DMS53 (cell line): ENCODE results near the gene RILPL1.
"Not testable (repeated sequence)": the region's sequence is repeated elsewhere in the genome, so short reads cannot be mapped to it uniquely, and the experiment has no call there.

Source experiments
- DNase-seq: peaks from one replicate; lab custom pipeline; 2025; lab: John Stamatoyannopoulos, UW

The RILPL1 gene, protein sequence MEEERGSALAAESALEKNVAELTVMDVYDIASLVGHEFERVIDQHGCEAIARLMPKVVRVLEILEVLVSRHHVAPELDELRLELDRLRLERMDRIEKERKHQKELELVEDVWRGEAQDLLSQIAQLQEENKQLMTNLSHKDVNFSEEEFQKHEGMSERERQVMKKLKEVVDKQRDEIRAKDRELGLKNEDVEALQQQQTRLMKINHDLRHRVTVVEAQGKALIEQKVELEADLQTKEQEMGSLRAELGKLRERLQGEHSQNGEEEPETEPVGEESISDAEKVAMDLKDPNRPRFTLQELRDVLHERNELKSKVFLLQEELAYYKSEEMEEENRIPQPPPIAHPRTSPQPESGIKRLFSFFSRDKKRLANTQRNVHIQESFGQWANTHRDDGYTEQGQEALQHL

DNA sequence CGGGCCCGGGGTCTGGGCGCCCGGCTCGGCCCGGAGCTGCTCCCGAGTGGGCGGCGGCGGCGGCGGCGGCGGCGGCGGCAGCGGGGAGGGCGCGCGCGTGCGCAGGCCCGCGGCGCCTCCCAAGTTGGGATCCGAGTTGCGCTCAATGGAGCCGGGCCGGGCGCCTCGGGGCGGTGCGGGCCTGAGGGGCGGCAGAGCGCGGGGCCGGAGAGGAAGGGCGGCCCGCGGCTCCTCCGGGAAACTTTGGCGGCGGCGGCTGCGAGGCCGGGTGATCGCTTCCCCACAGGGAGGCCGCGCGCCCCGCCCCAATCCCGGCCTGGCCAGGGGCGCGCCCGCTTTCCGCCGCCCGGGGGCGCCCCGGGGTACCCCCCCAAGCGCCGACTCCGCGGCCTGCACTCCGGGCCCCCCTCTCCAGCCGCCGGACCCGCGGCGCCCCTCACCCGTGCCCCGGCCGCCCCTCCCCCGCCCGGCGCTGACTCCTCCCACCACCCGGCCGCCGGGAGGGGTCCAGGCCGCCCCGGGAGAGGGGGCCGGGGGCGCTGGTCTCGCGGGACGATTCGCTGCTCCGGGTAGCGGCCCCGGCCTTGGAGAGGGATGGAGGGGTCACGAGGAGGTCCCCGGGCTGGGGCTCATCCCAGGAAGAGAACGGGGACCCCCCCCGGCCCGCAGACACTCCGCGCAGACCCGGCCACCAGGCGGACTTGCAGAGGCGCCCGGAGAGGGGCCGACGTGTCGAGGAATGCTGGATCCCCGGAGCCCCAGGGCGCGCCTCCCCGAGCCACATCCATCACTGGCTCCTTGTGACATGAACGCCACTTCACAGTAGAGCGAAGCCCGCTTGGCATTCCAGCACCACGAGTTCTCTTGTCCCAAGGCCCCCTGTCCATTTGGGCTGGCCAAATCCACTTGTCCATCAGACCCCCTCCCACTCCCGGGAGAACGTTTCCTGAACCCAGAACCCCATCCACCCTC is at the start of gene RILPL1:
Gene RILPL1, minus strand, starts transcription at position 48 of the 972 bp plus-strand sequence. CDS start 237 bp downstream, outside the sequence.
- peak; percentile 78 for DNase-seq

DNA sequence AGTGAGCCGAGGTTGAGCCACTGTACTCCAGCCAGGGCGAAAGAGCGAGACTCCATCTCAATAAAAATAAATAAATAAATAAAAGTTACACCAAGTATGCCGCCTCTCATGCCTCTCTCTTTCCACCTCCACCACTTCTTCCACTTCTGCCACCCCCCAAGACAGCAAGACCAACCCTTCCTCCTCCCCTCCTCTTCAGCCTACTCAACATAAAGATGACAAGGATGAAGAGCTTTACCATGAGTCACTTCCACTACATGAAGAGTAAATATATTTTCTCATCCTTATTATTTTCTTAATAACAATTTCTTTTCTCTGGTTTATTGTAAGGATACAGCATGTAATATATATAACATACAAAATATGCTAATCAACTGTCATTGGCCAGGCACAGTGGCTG is 47.3 kb upstream of the RILPL1 start:
- no peak for DNase-seq

DNA sequence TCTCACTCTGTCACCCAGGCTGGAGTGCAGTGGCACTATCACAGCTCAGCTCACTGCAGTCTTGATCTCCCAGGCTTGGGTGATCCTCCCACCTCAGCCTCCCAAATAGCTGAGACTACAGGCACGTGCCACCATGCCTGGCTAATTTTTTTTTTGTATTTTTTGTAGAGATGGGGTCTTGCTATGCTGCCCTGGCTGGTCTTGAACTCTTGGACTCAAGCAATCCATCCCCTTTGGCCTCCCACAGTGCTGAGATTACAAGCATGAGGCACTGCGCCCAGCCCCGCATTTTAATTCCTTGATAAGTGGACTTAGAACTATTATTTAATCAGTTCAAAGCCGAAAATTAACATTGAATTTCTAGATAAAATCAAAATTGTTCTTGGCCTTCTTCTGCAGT is 45.3 kb upstream of the RILPL1 start:
- not testable (repeated sequence) for DNase-seq

DNA sequence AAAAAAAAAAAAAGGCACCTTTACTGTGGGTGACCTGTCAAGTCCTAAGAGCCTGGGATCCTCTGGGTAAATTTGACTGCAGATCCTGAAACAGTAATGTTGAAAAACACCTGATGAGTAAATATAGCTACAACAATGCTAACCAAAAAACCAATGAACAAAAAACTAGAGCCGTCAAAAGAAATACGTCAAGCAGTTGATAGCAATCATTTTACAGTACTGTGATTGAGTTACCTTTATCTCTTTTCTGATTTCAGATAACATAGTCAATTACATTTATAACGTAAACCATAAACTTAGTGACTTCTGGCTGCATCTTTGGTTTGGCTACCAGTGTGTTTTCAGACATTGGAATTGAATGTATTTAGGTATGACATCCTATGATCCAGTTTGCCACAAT is 44.7 kb upstream of the RILPL1 start:
- no peak for DNase-seq

DNA sequence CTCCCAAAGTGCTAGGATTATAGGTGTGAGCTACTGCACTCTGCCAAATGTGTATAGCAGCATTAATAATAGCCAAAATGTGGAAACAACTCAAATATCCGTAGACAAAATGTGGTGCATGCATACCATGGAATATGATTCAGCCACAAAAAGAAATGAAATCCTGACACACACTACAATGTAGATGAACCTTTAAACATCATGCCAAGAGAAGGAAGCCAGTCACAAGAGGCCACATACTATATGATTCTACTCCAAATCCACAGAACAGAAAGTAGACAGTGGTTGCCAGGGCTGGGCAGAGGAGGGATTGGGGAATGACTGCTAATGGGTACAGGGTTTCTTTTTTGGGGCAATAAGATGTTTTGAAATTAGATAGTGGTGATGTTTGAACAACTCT is 43.1 kb upstream of the RILPL1 start:
- no peak for DNase-seq

DNA sequence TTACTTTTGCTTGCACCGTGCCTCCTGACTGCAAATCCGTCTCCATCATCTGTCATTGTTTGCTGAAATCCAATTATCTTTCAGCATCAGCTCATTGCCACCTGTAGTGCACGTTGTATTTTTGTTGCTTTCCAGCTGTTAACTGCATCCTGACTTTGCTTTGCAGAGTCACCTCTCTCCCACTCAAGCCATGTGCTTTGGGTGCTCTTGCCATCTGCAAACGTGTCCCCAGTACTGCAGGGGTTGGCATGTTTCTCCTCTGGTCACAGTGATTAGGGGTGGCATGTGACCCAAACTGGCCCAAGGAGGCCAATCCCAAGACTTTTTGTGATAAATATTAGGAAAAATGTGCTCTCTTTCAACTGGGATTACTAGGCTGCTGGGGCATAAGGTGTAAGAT is 40.4 kb upstream of the RILPL1 start:
- DNase-seq = no peak

DNA sequence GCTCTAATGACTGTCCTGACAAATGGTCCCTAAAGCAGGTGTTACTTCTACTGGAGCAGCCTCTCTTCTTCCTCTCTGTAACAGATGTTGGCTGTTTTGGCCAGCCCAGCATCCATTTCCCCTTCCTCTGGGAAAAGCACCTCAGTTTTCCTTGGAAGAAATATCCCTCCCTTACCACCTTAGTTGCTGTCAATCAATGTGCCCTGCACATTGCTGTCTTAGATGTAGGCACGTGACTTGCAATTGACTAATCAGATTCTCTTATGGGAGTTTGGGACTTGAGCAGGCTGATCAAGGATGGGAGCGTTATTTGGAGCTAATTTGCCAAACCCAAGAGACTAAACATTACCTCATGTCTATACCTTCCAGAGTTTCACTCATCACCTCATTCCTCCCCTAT is 38.9 kb upstream of the RILPL1 start:
- DNase-seq = no peak

DNA sequence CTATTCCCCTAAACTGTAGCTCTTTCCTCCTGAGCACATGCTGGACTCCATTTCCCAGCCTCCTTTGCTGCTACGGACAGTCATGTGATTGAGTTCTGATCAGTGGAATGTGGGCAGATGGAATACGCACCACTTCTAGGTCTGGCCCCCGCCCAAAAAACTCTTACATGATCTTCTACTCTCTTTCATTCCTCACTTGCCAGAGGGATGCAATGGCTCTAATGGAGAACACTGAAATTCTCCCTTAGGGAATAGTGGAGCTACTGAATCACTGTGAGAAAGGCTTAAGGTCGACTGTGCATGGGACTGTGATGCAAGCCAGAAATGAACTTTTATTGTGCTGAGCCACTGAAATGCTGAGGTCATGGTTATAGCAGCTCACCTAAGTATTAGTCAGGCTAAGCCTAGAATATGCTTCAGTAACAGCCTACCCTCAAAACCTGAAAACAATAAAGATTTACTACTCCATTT is 37.9 kb upstream of the RILPL1 start:
- DNase-seq = peak; percentile 31

DNA sequence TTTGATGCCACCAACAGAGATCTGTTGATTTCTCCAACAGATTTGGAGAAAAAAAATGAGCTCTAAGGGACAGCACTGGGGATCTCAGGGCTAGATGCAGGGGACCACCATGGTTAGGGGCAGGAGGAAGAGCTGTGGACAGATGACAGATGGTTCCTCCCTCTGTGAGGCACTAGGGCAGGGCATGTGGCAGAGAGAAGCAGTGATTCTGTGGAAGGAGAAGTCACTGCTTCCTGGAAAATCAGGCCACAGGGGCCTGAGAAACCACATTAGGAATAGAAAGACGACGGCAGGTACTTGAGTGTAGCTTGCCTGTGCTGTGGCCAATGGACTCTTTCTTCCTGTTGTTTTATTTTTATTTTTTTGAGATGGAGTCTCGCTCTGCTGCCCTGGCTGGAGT is 25.9 kb upstream of the RILPL1 start:
- DNase-seq = no peak

DNA sequence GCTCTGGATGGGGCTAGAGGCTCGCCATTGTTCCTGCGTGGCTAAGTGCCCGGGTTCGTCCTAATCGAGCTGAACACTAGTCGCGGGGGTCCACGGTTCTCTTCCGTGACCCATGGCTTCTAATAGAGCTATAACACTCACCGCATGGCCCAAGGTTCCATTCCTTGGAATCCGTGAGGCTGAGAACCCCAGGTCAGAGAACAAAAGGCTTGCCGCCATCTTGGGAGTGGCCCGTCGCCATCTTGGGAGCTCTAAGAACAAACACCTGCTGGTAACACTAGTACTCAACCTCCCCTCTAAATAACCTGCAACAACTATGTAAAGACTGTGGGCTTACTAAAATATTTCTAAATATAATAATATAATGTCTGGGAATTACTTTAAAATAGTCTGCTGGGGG is 25.0 kb upstream of the RILPL1 start:
- DNase-seq = not testable (repeated sequence)

DNA sequence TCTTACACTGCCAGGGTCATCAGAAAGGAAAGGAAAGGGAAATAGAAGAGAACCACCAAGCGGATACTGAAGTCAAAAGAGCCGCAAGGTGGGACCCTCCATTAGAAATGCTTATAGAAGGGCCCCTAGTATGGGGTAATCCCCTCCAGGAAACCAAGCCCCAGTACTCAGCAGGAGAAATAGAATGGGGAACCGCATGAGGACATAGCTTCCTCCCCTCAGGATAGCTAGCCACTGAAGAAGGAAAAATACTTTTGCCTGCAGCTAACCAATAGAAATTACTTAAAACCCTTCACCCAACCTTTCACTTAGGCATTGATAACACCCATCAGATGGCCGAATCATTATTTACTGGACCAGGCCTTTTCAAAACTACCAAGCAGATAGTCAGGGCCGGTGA is 21.3 kb upstream of the RILPL1 start:
- not testable (repeated sequence) for DNase-seq

DNA sequence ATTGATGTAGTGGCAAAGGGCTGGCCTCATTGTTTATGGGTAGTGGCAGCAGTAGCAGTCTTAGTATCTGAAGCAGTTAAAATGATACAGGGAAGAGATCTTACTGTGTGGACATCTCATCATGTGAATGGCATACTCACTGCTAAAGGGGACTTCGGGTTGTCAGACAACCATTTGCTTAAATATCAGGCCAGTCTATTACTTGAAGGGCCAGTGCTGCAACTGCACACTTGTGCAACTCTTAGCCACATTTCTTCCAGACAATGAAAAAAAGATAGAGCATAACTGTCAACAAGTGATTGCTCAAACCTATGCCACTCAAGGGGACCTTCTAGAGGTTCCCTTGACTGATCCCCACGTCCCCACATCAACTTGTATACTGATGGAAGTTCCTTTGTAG is 20.6 kb upstream of the RILPL1 start:
- DNase-seq = not testable (repeated sequence)

DNA sequence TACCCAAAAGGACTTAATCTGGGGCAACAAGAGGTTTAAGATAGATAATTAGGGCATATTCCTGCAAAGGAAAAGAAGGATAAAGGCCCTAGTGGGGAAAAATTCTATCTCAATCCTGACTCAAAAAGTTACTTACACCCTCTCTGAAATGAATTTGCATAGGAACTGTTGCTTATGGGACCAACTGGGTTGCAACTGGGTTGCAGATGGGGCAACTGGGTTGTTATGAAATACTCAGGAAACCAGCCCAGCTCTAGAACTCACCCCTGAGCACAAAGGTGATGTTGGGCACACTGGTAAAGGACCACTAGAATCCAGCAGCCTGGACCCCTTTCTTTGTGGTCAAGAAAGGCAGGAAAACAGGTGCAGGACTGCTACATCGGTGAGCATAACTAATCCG is 17.2 kb upstream of the RILPL1 start:
- no peak for DNase-seq

DNA sequence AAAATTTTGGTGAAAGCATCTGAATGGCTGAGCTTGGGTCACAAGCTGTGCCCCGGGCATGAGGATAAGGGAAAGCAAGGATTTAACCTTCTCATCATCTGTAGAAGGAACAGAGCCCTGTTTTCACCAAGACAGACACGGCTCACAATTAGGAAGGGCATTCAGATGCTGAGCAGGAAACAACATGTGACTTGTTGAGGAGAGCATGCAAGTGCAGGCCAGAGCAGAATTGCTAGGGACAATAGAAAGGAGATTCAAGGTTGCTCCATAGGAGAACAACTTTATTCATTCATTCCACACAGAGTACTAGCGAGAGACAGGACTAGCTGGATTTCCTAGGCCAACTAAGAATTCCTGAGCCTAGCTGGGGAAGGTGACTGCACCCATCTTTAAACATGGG is 14.6 kb upstream of the RILPL1 start:
- DNase-seq = no peak

DNA sequence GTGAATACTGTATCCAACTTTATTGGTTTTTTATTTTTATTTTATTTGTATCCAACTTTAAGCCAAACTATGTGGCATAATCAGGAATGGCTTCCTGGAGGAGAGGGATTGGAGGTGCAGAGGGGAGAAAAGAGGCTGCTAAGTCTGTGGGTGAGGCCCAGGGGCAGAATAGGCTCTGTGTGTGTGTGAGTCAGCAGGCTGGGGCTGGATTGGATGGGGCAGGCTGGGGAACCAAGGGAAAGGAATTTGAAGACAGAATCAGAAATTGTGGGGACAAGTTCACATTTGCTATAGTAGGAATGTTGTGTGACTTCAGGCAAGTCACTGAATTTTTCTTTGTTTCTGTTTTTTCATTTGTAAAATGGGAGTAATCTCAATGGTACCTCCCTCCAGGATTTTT is 12.8 kb upstream of the RILPL1 start:
- no peak for DNase-seq

DNA sequence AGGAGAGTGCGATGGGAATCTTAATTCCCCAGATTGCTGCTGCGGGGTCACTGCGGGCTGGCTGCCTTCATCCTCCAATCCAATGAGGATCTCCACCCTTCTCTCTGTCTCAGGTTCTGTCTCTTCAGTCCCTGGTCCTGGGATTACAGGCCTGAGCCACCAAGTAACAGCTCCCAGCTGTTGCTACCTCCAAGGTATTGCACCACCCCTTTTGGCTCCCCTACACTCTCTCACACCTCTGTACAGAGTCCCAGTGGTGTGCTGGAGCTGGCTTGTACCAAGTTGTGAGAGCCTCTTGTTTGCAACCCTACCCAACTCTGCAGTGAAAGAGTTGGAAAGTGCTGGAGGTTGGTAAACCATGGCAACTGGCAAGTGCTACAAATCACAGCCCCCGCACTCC is 10.0 kb upstream of the RILPL1 start:
- DNase-seq = no peak

DNA sequence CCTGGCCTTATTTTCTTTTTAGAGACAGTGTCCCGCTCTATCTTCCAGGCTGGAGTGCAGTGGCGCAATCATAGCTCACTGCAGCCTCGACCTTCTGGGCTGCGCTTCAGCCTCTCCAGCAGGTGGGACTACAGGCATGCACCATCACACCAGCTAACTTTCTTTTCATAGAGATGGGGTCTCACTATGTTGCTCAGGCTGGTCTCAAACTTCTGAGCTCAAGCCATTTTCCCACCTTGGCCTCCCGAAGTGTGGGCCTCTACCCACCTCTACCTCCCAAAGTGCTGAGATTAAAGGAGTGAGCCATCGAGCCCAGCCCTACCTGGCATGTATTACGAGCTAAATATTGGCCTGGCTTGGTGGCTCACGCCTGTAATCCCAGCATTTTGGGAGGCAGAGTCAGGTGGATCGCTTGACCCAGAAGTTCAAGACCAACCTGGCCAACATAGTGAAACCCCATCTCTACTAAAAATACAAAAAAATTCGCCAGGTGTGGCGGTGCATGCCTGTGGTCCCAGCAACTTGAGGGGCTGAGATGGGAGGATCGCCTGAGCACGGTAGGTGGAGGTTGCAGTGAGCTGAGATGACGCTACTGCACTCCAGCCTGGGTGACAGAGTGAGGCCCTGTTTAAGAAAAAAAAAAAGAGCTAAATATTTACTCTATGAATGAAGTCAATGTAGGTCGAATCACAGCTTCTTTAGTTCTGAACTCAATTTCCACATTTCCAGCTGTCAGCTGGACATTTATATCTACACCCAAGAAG is 7.6 kb upstream of the RILPL1 start:
- peak; percentile 24 for DNase-seq

DNA sequence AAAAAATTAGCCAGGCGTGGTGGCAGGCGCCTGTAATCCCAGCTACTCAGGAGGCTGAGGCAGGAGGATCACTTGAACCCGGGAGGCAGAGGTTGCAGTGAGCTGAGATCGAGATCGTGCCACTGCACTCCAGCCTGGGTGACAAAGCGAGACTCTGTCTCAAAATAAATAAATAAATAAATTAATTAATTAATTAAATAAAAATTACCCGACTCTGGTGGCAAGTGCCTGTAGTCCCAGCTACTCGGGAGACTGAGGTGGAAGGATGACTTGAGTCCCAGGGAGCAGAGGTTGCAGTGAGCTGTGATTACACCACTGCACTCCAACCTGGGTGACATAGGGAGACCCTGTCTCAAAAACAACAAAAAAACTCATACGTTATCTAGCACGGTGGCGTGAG is 2.4 kb upstream of the RILPL1 start:
- not testable (repeated sequence) for DNase-seq

DNA sequence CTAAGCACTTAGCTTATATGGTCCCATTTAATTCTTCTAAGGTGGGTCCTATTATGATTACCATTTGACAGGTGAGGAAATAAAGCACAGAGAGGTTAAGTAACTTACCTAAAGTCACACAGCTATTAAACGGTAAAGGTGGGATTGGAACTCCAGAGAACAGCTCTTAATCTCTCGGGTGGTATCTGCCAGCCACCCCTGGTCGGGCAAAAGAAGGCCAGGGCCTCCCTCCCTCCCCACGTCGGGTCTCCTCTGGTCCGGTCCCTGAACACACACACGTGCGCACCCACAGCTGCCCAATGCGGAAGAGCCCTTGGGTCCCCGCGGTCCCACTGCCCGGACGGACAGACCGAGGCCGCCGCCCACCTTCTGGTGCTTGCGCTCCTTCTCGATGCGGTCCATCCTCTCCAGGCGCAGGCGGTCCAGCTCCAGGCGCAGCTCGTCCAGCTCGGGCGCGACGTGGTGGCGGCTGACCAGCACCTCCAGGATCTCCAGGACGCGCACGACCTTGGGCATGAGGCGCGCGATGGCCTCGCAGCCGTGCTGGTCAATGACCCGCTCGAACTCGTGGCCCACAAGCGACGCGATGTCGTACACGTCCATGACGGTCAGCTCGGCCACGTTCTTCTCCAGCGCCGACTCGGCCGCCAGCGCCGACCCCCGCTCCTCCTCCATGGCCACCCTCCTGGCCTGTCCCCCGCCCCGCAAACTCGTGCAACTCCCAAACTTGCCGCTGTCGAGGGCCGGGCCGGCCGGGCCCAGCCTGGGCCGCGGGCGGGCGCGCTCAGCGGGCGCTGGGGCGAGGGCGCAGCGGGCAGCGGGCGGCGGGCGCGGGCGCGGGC is 490 bp downstream of the RILPL1 start:
- DNase-seq = peak; percentile 68

DNA sequence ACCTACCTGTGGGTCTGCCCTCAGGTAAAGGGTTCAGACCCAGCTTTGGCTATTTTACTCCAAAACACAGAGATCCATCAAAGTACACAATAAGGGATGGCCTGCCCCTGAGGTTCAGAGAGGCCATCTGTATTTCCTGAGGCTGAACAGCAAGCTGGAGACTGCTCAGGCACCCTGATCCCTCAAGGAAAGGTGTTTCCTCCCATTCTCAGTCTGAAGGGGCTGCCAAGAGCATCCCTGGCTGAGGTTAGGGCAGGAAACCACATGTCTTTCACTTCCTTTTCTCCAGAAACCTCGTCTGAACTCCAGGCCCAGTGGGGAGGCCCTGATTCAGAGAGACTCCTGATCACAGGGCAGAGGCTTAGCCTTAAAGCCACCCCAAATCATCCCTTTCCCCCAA is 1.5 kb downstream of the RILPL1 start:
- no peak for DNase-seq

DNA sequence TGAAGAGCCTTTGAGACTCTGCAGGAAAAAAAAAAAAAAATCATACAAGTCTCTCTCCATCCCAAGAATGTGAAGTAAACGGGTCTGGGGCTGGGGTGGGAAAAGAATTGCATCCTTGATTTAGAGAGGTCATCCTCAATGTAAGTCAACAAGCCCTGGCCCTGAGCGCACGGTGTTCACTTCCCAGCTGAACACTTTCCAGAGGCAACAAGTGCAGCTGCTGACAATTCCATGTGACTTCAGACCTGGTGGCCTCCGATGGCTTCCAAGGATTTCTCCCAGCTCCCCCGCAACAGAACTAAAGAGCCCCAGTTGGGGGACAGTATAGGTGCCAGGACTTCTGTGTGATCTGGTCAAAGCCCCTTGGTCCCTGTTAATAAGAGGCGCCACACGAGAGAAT is 2.4 kb downstream of the RILPL1 start:
- DNase-seq = no peak
